Nephron progenitor cell (in vitro differentiated cells): ENCODE data around the gene ABCA9.
A peak's percentile ranks its signal among the peaks of the same experiment; 100 is the strongest.

Source experiments
- DNase-seq: peaks from one replicate; pipeline ENCODE4 v3.0.0; 2021
- H3K27ac Mint-ChIP-seq: 2 replicates; pipeline ENCODE4 v1.8.0; 2021; ENCODE audit warnings: mild to moderate bottlenecking, moderate library complexity, mixed read lengths
- H3K27me3 Mint-ChIP-seq: 2 replicates; pipeline ENCODE4 v1.8.0; 2021; ENCODE audit warnings: mild to moderate bottlenecking, low read depth, mixed read lengths; ENCODE audit not compliant: poor library complexity
- H3K36me3 Mint-ChIP-seq: 2 replicates; pipeline ENCODE4 v1.8.0; 2021; ENCODE audit warnings: low read depth, mixed read lengths
- H3K4me1 Mint-ChIP-seq: 2 replicates; pipeline ENCODE4 v1.8.0; 2021; ENCODE audit warnings: mixed read lengths
- H3K4me3 Mint-ChIP-seq: 2 replicates; pipeline ENCODE4 v1.8.0; 2021; ENCODE audit warnings: mild to moderate bottlenecking, moderate library complexity, mixed read lengths
- H3K9me3 Mint-ChIP-seq: 2 replicates; pipeline ENCODE4 v1.8.0; 2021; ENCODE audit warnings: mild to moderate bottlenecking, moderate library complexity, mixed read lengths
- CTCF ChIP-seq: fragments of 200-600 bp; sonication (generic); IDR thresholded peaks from 2 replicates; pipeline ENCODE4 v1.5.0; 2021; ENCODE audit warnings: antibody characterized with exemption

ABCA9 gene

DNA sequence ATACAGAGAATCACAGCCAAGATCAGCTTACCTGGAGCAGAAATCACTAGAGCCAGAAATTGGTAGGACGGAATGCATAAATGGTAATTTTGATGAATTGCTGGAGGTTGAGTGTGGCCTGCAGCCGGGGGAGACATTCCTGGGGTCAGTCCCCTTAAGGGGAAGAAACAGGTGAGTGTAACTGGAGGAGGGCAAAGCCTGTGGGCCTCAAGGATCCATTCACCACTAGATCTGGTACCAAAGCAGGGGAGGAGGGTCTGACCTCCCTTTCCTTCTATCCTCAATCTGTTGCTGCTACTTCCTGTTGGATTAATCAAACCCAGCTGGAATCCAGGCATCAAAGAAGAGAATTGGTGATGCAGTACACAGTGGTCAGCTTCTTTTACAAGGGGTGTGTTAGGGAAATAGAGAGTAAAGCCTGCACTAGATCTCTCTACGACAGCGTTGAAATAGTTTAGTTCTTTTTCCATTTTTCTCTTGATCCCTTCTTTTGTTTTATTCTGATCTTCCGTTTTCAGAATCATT, 8.6 kb upstream of the ABCA9 start:
- Mint-ChIP-seq H3K4me1 (peaks cover 42% of the 10 kb centered on the region), H3K36me3 (no peaks in the 10 kb centered on the region), H3K27ac (peak overlapping the region; percentile 64), H3K27me3 (peaks cover 2% of the 10 kb centered on the region), H3K4me3 (no peak overlapping the region), H3K9me3 (peaks cover 23% of the 10 kb centered on the region)
- DNase-seq: no peak
- no peak for TF ChIP-seq CTCF

- H3K36me3 Mint-ChIP-seq: no peaks in the 10 kb centered on the region
- peaks cover 10% of the 10 kb centered on the region for H3K9me3 Mint-ChIP-seq
- H3K27ac Mint-ChIP-seq: peak overlapping the region; percentile 28
- no peak for TF ChIP-seq CTCF
- no peak for DNase-seq
- peaks cover 2% of the 10 kb centered on the region for H3K27me3 Mint-ChIP-seq
- H3K4me1 Mint-ChIP-seq: peaks cover 48% of the 10 kb centered on the region
- no peak overlapping the region for H3K4me3 Mint-ChIP-seq
Observed at GRCh38 chr17:69067274-69068047, 6.7 kb upstream of the ABCA9 start.

- peaks cover 2% of the 10 kb centered on the region for H3K27me3 Mint-ChIP-seq
- peaks cover 51% of the 10 kb centered on the region for H3K4me1 Mint-ChIP-seq
- H3K4me3 Mint-ChIP-seq: no peak overlapping the region
- peak overlapping the region; percentile 65 for H3K27ac Mint-ChIP-seq
- H3K36me3 Mint-ChIP-seq: no peaks in the 10 kb centered on the region
- TF ChIP-seq CTCF: no peak
- H3K9me3 Mint-ChIP-seq: peaks cover 3% of the 10 kb centered on the region
- DNase-seq: no peak
Observed at GRCh38 chr17:69066482-69066881, 5.8 kb upstream of the ABCA9 start.

DNA sequence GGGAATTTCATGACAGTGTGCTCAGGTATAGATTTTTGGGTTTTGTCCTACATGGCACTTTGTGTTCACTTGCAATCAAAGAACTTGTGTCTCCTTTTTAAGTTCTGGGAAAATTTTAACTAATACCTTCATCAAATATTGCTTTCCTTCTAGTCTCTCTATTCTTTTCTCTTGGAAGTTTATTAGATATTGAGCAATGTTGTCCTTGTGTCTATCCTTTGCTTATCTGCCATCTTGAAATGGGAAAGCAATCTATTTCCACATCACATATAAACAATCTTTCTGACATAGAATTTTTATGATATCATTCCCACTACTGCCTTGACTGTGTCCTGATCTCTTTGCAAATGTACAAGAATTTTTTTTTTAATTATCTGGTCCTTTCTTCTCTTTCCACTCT, 4.4 kb upstream of the ABCA9 start:
- no peaks in the 10 kb centered on the region for H3K36me3 Mint-ChIP-seq
- H3K4me3 Mint-ChIP-seq: no peak overlapping the region
- no peak for TF ChIP-seq CTCF
- peaks cover 56% of the 10 kb centered on the region for H3K4me1 Mint-ChIP-seq
- no peak overlapping the region for H3K27ac Mint-ChIP-seq
- H3K9me3 Mint-ChIP-seq: no peaks in the 10 kb centered on the region
- DNase-seq: no peak
- peaks cover 2% of the 10 kb centered on the region for H3K27me3 Mint-ChIP-seq

- Mint-ChIP-seq H3K27ac (peak overlapping the region; percentile 30), H3K27me3 (peaks cover 2% of the 10 kb centered on the region), H3K36me3 (no peaks in the 10 kb centered on the region), H3K4me3 (no peak overlapping the region), H3K9me3 (peaks cover under 1% of the 10 kb centered on the region), H3K4me1 (peaks cover 58% of the 10 kb centered on the region)
- no peak for TF ChIP-seq CTCF
- DNase-seq: no peak
Observed at GRCh38 chr17:69064476-69064875, 3.7 kb upstream of the ABCA9 start.

DNA sequence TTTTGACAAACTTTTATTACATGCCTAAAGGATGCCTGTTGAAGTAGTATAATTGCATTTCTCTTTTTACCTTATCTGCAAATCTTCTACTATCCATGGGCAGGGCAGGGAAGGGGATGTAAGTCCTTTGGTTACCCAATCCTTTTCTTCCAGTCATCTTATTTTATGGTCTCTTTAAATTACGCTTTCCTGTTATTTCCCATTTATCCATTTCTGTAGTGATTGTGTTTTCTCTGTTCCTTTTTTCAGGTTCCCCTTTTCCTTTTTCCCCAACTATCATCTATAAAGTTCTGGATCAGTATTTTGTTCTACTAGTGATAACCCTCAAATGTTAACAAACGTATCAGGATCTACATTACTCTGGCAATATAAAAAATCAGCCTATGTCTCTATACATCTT, 3.3 kb upstream of the ABCA9 start:
- Mint-ChIP-seq H3K9me3 (peaks cover 6% of the 10 kb centered on the region), H3K4me1 (peaks cover 58% of the 10 kb centered on the region), H3K27me3 (peaks cover 2% of the 10 kb centered on the region), H3K27ac (peak overlapping the region; percentile 30), H3K36me3 (peaks cover under 1% of the 10 kb centered on the region), H3K4me3 (no peak overlapping the region)
- DNase-seq: no peak
- no peak for TF ChIP-seq CTCF
